ENCODE measurements around the gene ENPEP. TPM values are rescaled to one million over a fixed set of nuclear protein-coding genes. Genes with fewer than 3 reads are reported as not detected.

The ENPEP gene
- total and polyA plus RNA-seq, 9 of the 15 experiments (the other 6 are each of a cell fraction or from before 2014, with no cell fraction given): 0.01 TPM; not detected in 7

DNA sequence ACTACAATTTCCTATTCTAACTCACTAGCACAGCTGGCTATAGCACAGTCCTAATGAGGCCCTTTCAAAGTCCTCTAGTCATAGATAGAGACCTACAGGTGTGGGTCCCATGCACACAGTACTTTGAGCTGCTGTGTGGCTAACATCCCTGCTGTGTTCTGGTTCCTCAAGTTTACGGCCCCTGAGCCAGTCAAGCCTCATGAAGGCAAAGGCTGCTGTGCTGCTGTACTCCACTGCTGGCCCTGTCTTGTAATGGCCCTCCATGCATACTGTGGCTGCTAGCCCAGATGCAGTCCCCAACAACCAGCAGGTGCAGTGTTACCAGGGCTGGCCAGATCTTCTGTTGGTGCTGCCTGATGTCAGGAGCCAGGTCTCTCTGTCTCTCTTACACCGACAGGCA lies 23.4 kb upstream of the ENPEP start:
- intact Hi-C loops (cut with micrococcal nuclease) (no loop called here), in situ Hi-C loops (cut with MboI) (no loop called here)
- Histone ChIP-seq H3K4me1 (replicated peaks in 1 of 2; ENCODE audit: control insufficient read depth in 2 of 2, insufficient read depth in 2 of 2, low read length in 2 of 2) (no peaks in the 10 kb centered on the region), H3K4me2 (ENCODE audit: insufficient read depth, low read length) (no peak overlapping the region), H2AFZ (ENCODE audit: low read depth, low read length) (no peak overlapping the region), H4K20me1 (replicated peaks; ENCODE audit: control insufficient read depth, insufficient read depth, low read length) (no peaks in the 10 kb centered on the region), H3K4me3 (no peak overlapping the region), H3K27ac (ENCODE audit: extremely low read depth, low read depth, low read length) (no peak overlapping the region), H3K27me3 (ENCODE audit: control insufficient read depth in 2 of 2, insufficient read depth in 2 of 2, low read length in 2 of 2) (0 out of 5 replicates have a peak, but pooled peaks cover 0 to 3% of the 10 kb centered on the region in 2 experiments), H3K9me3 (replicated peaks; ENCODE audit: control insufficient read depth, insufficient read depth, low read depth, low read length) (no peaks in the 10 kb centered on the region), H3K36me3 (ENCODE audit: control insufficient read depth, insufficient read depth, low read length) (no peaks in the 10 kb centered on the region), H3K9me1 (ENCODE audit: control insufficient read depth, insufficient read depth, low read length) (no peaks in the 10 kb centered on the region), H3K79me2 (ENCODE audit: control insufficient read depth, insufficient read depth, low read length) (no peaks in the 10 kb centered on the region), H3K9ac (ENCODE audit: insufficient read depth in 1 of 2, low read depth in 2 of 2, low read length in 2 of 2) (no peak overlapping the region)
- no peak for DNase-seq (ENCODE audit: extremely low read depth in 1 of 4, low spot score in 3 of 4)
- CTCF ChIA-PET (ENCODE audit: low intra/inter-chr PET ratio): no interaction called here
- no TSS peak for BruUV-seq (replicated peaks)
- no peak for ATAC-seq
- FAIRE-seq: no peak
- WGBS (ENCODE audit: insufficient coverage, low coverage, missing lambda C conversion rate): 5% methylated on average over 2 of the region's 2 CpGs
- POLR2A ChIA-PET: interaction anchor here (0.6 kb wide), 1 partner anchor 25 kb away, joined by 3 read pairs; no protein-coding TSS in a partner anchor
- TF ChIP-seq TEAD1 (CRISPR knock-in tag; IDR thresholded peaks at IDR 0.05): no peak
- TF ChIP-seq YBX1 (IDR thresholded peaks at IDR 0.05): no peak
- no peak for TF ChIP-seq ZNF445 (CRISPR knock-in tag; IDR thresholded peaks at IDR 0.05; ENCODE audit: low read depth)
- TF ChIP-seq ZNF75A (CRISPR knock-in tag; IDR thresholded peaks at IDR 0.05): no peak
- TF ChIP-seq CEBPZ (IDR thresholded peaks at IDR 0.05; ENCODE audit: borderline replicate concordance, low read depth, low read length): no peak
- TF ChIP-seq SIRT6 (IDR thresholded peaks at IDR 0.05; ENCODE audit: low read depth, low read length): no peak
- no peak for TF ChIP-seq NFE2 (IDR thresholded peaks at IDR 0.05; ENCODE audit: low read depth)
- no peak for TF ChIP-seq SREBF2 (CRISPR knock-in tag; IDR thresholded peaks at IDR 0.05)
- TF ChIP-seq BRCA1 (IDR thresholded peaks at IDR 0.05): no peak
- TF ChIP-seq BRCA1 (CRISPR knock-in tag; IDR thresholded peaks at IDR 0.05): no peak
- TF ChIP-seq, protein P1, sequence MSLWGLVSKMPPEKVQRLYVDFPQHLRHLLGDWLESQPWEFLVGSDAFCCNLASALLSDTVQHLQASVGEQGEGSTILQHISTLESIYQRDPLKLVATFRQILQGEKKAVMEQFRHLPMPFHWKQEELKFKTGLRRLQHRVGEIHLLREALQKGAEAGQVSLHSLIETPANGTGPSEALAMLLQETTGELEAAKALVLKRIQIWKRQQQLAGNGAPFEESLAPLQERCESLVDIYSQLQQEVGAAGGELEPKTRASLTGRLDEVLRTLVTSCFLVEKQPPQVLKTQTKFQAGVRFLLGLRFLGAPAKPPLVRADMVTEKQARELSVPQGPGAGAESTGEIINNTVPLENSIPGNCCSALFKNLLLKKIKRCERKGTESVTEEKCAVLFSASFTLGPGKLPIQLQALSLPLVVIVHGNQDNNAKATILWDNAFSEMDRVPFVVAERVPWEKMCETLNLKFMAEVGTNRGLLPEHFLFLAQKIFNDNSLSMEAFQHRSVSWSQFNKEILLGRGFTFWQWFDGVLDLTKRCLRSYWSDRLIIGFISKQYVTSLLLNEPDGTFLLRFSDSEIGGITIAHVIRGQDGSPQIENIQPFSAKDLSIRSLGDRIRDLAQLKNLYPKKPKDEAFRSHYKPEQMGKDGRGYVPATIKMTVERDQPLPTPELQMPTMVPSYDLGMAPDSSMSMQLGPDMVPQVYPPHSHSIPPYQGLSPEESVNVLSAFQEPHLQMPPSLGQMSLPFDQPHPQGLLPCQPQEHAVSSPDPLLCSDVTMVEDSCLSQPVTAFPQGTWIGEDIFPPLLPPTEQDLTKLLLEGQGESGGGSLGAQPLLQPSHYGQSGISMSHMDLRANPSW (CRISPR knock-in tag; IDR thresholded peaks at IDR 0.05): no peak
- no peak for TF ChIP-seq SMARCB1 (IDR thresholded peaks at IDR 0.05; ENCODE audit: insufficient read length, low read depth)
- TF ChIP-seq SAFB2 (IDR thresholded peaks at IDR 0.05; ENCODE audit: borderline replicate concordance, low read depth, low read length, severe bottlenecking): no peak
- no peak for TF ChIP-seq PHF21A (IDR thresholded peaks at IDR 0.05; ENCODE audit: borderline replicate concordance, low read depth)
- TF ChIP-seq DDX20 (tag; IDR thresholded peaks at IDR 0.05; ENCODE audit: low read depth): no peak
- TF ChIP-seq, protein P2, sequence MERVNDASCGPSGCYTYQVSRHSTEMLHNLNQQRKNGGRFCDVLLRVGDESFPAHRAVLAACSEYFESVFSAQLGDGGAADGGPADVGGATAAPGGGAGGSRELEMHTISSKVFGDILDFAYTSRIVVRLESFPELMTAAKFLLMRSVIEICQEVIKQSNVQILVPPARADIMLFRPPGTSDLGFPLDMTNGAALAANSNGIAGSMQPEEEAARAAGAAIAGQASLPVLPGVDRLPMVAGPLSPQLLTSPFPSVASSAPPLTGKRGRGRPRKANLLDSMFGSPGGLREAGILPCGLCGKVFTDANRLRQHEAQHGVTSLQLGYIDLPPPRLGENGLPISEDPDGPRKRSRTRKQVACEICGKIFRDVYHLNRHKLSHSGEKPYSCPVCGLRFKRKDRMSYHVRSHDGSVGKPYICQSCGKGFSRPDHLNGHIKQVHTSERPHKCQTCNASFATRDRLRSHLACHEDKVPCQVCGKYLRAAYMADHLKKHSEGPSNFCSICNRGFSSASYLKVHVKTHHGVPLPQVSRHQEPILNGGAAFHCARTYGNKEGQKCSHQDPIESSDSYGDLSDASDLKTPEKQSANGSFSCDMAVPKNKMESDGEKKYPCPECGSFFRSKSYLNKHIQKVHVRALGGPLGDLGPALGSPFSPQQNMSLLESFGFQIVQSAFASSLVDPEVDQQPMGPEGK (CRISPR knock-in tag; IDR thresholded peaks at IDR 0.05; ENCODE audit: borderline replicate concordance): no peak

Data from K562 (cell line).